ENCODE results near the gene TTPAL.

The TTPAL gene

GRCh38 chr20:44426879-44427790, 48.5 kb upstream of the TTPAL start:
- ChIA-PET POLR2A (no interaction called here), CTCF (no interaction called here)
- H3K36me3 ChIP-seq (ENCODE audit: control insufficient read depth in 2 of 2, insufficient read depth in 1 of 2, low read length in 2 of 2) = no peaks in the 10 kb centered on the region
- H3K4me1 ChIP-seq (ENCODE audit: control insufficient read depth, insufficient read depth, low read length) = no peaks in the 10 kb centered on the region
- TF ChIP-seq, protein P1, sequence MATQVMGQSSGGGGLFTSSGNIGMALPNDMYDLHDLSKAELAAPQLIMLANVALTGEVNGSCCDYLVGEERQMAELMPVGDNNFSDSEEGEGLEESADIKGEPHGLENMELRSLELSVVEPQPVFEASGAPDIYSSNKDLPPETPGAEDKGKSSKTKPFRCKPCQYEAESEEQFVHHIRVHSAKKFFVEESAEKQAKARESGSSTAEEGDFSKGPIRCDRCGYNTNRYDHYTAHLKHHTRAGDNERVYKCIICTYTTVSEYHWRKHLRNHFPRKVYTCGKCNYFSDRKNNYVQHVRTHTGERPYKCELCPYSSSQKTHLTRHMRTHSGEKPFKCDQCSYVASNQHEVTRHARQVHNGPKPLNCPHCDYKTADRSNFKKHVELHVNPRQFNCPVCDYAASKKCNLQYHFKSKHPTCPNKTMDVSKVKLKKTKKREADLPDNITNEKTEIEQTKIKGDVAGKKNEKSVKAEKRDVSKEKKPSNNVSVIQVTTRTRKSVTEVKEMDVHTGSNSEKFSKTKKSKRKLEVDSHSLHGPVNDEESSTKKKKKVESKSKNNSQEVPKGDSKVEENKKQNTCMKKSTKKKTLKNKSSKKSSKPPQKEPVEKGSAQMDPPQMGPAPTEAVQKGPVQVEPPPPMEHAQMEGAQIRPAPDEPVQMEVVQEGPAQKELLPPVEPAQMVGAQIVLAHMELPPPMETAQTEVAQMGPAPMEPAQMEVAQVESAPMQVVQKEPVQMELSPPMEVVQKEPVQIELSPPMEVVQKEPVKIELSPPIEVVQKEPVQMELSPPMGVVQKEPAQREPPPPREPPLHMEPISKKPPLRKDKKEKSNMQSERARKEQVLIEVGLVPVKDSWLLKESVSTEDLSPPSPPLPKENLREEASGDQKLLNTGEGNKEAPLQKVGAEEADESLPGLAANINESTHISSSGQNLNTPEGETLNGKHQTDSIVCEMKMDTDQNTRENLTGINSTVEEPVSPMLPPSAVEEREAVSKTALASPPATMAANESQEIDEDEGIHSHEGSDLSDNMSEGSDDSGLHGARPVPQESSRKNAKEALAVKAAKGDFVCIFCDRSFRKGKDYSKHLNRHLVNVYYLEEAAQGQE (tag by site-specific recombination; IDR thresholded peaks at IDR 0.05) = no peak
- no peak for TF ChIP-seq ZBTB44 (tag by site-specific recombination; IDR thresholded peaks at IDR 0.05)
- TF ChIP-seq IKZF3 (tag by site-specific recombination; IDR thresholded peaks at IDR 0.05) = no peak
- no peak for TF ChIP-seq ZNF292 (tag by site-specific recombination; IDR thresholded peaks at IDR 0.05; ENCODE audit: borderline replicate concordance, low read depth)
- no peak for TF ChIP-seq ZNF660 (tag by site-specific recombination; IDR thresholded peaks at IDR 0.05)
- no peak for TF ChIP-seq ZNF423 (tag by site-specific recombination; IDR thresholded peaks at IDR 0.05)
- no peak for TF ChIP-seq BCL11A (tag by site-specific recombination; IDR thresholded peaks at IDR 0.05; ENCODE audit: low read depth)
- TF ChIP-seq MEIS1 (CRISPR knock-in tag; IDR thresholded peaks at IDR 0.05; ENCODE audit: borderline replicate concordance) = no peak
- no peak for TF ChIP-seq ZNF747 (tag by site-specific recombination; IDR thresholded peaks at IDR 0.05)
- no peak for TF ChIP-seq ZFP41 (tag by site-specific recombination; IDR thresholded peaks at IDR 0.05; ENCODE audit: borderline replicate concordance)
- TF ChIP-seq SP3 (tag by site-specific recombination; IDR thresholded peaks at IDR 0.05) = no peak
- TF ChIP-seq ZNF791 (tag by site-specific recombination; IDR thresholded peaks at IDR 0.05) = no peak
- TF ChIP-seq ZNF596 (tag by site-specific recombination; IDR thresholded peaks at IDR 0.05) = no peak
- no peak for TF ChIP-seq ZNF830 (tag by site-specific recombination; IDR thresholded peaks at IDR 0.05; ENCODE audit: low read depth)
- no peaks in the 10 kb centered on the region for H3K9me3 ChIP-seq (ENCODE audit: control insufficient read depth, insufficient read depth, low read depth, low read length)
- H3K4me3 ChIP-seq (ENCODE audit: low read depth, low read length) = no peak overlapping the region
- no peak overlapping the region for H3K27ac ChIP-seq (ENCODE audit: extremely low read depth, low read depth, low read length)

GRCh38 chr20:44427804-44428173, 47.9 kb upstream of the TTPAL start:
- CTCF ChIA-PET = no interaction called here
- no peaks in the 10 kb centered on the region for H3K36me3 ChIP-seq (ENCODE audit: control insufficient read depth in 2 of 2, insufficient read depth in 1 of 2, low read length in 2 of 2)
- no peaks in the 10 kb centered on the region for H3K4me1 ChIP-seq (ENCODE audit: control insufficient read depth, insufficient read depth, low read length)
- H3K27ac ChIP-seq (ENCODE audit: extremely low read depth, low read depth, low read length) = no peak overlapping the region
- TF ChIP-seq KLF1 (tag by site-specific recombination; IDR thresholded peaks at IDR 0.05) = no peak
- POLR2A ChIA-PET = interaction anchor here (0.5 kb wide), 1 partner anchor 482 kb away, joined by 3 read pairs; the partner anchor contains the start of gene PABPC1L
- no peak overlapping the region for H3K4me3 ChIP-seq (ENCODE audit: low read depth, low read length)
- H3K9me3 ChIP-seq (ENCODE audit: control insufficient read depth, insufficient read depth, low read depth, low read length) = no peaks in the 10 kb centered on the region
